ENCODE results near the gene ARHGAP42. TPM values are rescaled to one million over a fixed set of nuclear protein-coding genes. Genes with fewer than 3 reads are reported as not detected.

ARHGAP42 gene, protein sequence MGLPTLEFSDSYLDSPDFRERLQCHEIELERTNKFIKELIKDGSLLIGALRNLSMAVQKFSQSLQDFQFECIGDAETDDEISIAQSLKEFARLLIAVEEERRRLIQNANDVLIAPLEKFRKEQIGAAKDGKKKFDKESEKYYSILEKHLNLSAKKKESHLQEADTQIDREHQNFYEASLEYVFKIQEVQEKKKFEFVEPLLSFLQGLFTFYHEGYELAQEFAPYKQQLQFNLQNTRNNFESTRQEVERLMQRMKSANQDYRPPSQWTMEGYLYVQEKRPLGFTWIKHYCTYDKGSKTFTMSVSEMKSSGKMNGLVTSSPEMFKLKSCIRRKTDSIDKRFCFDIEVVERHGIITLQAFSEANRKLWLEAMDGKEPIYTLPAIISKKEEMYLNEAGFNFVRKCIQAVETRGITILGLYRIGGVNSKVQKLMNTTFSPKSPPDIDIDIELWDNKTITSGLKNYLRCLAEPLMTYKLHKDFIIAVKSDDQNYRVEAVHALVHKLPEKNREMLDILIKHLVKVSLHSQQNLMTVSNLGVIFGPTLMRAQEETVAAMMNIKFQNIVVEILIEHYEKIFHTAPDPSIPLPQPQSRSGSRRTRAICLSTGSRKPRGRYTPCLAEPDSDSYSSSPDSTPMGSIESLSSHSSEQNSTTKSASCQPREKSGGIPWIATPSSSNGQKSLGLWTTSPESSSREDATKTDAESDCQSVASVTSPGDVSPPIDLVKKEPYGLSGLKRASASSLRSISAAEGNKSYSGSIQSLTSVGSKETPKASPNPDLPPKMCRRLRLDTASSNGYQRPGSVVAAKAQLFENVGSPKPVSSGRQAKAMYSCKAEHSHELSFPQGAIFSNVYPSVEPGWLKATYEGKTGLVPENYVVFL
- total RNA-seq (2022; extraction: Qiagen RNA extraction; ENCODE audit: low read depth), result 3.5 to 7.4 TPM (median 5.5 TPM) in 5 replicates

DNA sequence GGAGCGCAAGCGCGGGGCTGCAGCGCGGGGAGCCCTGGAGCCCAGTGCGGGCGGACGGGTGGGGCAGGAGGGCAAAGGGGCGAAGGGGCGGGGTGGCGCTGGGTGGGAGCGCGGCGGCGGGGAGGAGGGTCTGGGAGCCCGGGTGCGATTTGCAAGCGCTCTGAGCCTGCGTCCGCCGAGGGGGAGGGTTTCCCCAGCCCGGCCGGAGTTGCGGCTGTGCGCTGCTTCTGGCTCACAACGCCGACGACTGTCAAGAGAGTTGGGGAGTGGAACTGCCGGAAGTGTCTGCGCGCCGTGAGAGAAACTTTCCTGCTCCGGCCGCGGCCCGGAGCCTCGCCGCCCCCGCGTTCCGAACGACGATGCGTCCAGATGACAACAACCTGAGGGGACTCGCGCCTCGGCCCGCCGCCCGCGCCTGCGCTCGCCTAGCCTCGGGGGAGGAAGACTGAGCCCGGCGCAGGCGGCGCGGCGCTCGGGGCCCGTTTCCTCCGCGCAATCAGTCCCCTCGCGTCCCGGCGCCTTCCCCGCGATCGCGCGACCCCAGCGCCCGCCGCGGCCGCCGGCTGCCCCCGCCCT lies at the start of gene ARHGAP42:
TSS of gene ARHGAP42 (plus strand) at position 235 of the 576 bp plus-strand sequence. CDS start 391 bp downstream, outside the sequence.

Measured in A549 treated with ZK216348 at 1 μM for 4 hours (cell line).